HEK293 (cell line): ENCODE results near the gene DLK2.

Experiments used
- GLI4 ChIP-seq: fragments of 450-650 bp; formaldehyde crosslinking; IDR thresholded peaks from 2 replicates; pipeline ENCODE4 v1.5.1; 2016; ENCODE audit warnings: missing biosample characterization, missing genetic modification characterization
- KLF7 ChIP-seq: fragments of 450-650 bp; formaldehyde crosslinking; IDR thresholded peaks from 2 replicates; pipeline ENCODE4 v1.5.1; 2016; ENCODE audit warnings: missing biosample characterization, missing genetic modification characterization, borderline replicate concordance
- KLF8 ChIP-seq: fragments of 450-650 bp; formaldehyde crosslinking; IDR thresholded peaks from 2 replicates; pipeline ENCODE4 v1.5.1; 2016; ENCODE audit warnings: missing biosample characterization, missing genetic modification characterization
- MEIS1 ChIP-seq: sonication (generic); formaldehyde crosslinking; IDR thresholded peaks from 2 replicates; pipeline ENCODE4 v1.8.1; 2022; ENCODE audit warnings: missing genetic modification reagents, mild to moderate bottlenecking, borderline replicate concordance
- MYNN ChIP-seq: fragments of 450-650 bp; formaldehyde crosslinking; IDR thresholded peaks from 2 replicates; pipeline ENCODE4 v1.5.1; 2016; ENCODE audit warnings: missing biosample characterization, missing genetic modification characterization, borderline replicate concordance
- REPIN1 ChIP-seq: fragments of 450-650 bp; formaldehyde crosslinking; IDR thresholded peaks from 2 replicates; pipeline ENCODE4 v1.5.1; 2017; ENCODE audit warnings: missing biosample characterization, missing genetic modification characterization, low read depth
- WT1 ChIP-seq: fragments of 450-650 bp; formaldehyde crosslinking; IDR thresholded peaks from 2 replicates; pipeline ENCODE4 v1.5.1; 2016; ENCODE audit warnings: missing biosample characterization, missing genetic modification characterization
- ZBTB1 ChIP-seq: fragments of 450-650 bp; formaldehyde crosslinking; IDR thresholded peaks from 2 replicates; pipeline ENCODE4 v1.5.1; 2016; ENCODE audit warnings: missing biosample characterization, missing genetic modification characterization
- ZFP37 ChIP-seq: fragments of 450-650 bp; formaldehyde crosslinking; IDR thresholded peaks from 2 replicates; pipeline ENCODE4 v1.5.1; 2016; ENCODE audit warnings: missing biosample characterization, missing genetic modification characterization
- ZFP41 ChIP-seq: fragments of 450-650 bp; formaldehyde crosslinking; IDR thresholded peaks from 2 replicates; pipeline ENCODE4 v1.5.1; 2016; ENCODE audit warnings: missing biosample characterization, missing genetic modification characterization, borderline replicate concordance
- ZNF10 ChIP-seq: fragments of 450-650 bp; formaldehyde crosslinking; IDR thresholded peaks from 2 replicates; pipeline ENCODE4 v1.5.1; 2017; ENCODE audit warnings: missing biosample characterization, missing genetic modification characterization
- ZNF16 ChIP-seq: fragments of 450-650 bp; formaldehyde crosslinking; IDR thresholded peaks from 2 replicates; pipeline ENCODE4 v1.5.1; 2016; ENCODE audit warnings: low read depth, missing biosample characterization, missing genetic modification characterization
- ZNF324 ChIP-seq: fragments of 450-650 bp; formaldehyde crosslinking; IDR thresholded peaks from 2 replicates; pipeline ENCODE4 v1.5.1; 2016; ENCODE audit warnings: missing biosample characterization, missing genetic modification characterization
- ZNF544 ChIP-seq: fragments of 450-650 bp; formaldehyde crosslinking; IDR thresholded peaks from 2 replicates; pipeline ENCODE4 v1.5.0; 2017; ENCODE audit warnings: missing biosample characterization, missing genetic modification characterization
- ZNF561 ChIP-seq: fragments of 450-650 bp; IDR thresholded peaks from 2 replicates; pipeline ENCODE4 v1.5.1; 2018; ENCODE audit warnings: missing biosample characterization, missing genetic modification characterization, borderline replicate concordance
- ZNF660 ChIP-seq: fragments of 450-650 bp; IDR thresholded peaks from 2 replicates; pipeline ENCODE4 v1.5.1; 2018; ENCODE audit warnings: missing biosample characterization, mild to moderate bottlenecking, missing genetic modification characterization
- ZNF701 ChIP-seq: fragments of 450-650 bp; formaldehyde crosslinking; IDR thresholded peaks from 2 replicates; pipeline ENCODE4 v1.5.1; 2016; ENCODE audit warnings: missing biosample characterization, missing genetic modification characterization
- ZNF785 ChIP-seq: fragments of 450-650 bp; formaldehyde crosslinking; IDR thresholded peaks from 2 replicates; pipeline ENCODE4 v1.5.1; 2016; ENCODE audit warnings: missing biosample characterization, missing genetic modification characterization
- ZSCAN23 ChIP-seq: fragments of 450-650 bp; formaldehyde crosslinking; IDR thresholded peaks from 2 replicates; pipeline ENCODE4 v1.5.1; 2016; ENCODE audit warnings: missing biosample characterization, missing genetic modification characterization
- TF ChIP-seq, protein P1 (sequence below): fragments of 450-650 bp; formaldehyde crosslinking; IDR thresholded peaks from 2 replicates; pipeline ENCODE4 v1.5.1; 2016; ENCODE audit warnings: missing biosample characterization, missing genetic modification characterization
- TF ChIP-seq, protein P2 (sequence below): fragments of 450-650 bp; formaldehyde crosslinking; IDR thresholded peaks from 2 replicates; pipeline ENCODE4 v1.5.1; 2016; ENCODE audit warnings: missing biosample characterization, missing genetic modification characterization
- TF ChIP-seq, protein P3 (sequence below): fragments of 450-650 bp; formaldehyde crosslinking; IDR thresholded peaks from 2 replicates; pipeline ENCODE4 v1.5.1; 2016; ENCODE audit warnings: missing biosample characterization, missing genetic modification characterization
- TF ChIP-seq, protein P4 (sequence below): fragments of 450-650 bp; formaldehyde crosslinking; IDR thresholded peaks from 2 replicates; pipeline ENCODE4 v1.5.1; 2017; ENCODE audit warnings: missing biosample characterization, mild to moderate bottlenecking, missing genetic modification characterization, moderate library complexity
- TF ChIP-seq, protein P5 (sequence below): fragments of 450-650 bp; IDR thresholded peaks from 2 replicates; pipeline ENCODE4 v1.5.1; 2018; ENCODE audit warnings: missing biosample characterization, missing genetic modification characterization
- TF ChIP-seq, protein P6 (sequence below): fragments of 450-650 bp; formaldehyde crosslinking; IDR thresholded peaks from 2 replicates; pipeline ENCODE4 v1.5.1; 2017; ENCODE audit warnings: missing biosample characterization, missing genetic modification characterization

DLK2 gene

DNA sequence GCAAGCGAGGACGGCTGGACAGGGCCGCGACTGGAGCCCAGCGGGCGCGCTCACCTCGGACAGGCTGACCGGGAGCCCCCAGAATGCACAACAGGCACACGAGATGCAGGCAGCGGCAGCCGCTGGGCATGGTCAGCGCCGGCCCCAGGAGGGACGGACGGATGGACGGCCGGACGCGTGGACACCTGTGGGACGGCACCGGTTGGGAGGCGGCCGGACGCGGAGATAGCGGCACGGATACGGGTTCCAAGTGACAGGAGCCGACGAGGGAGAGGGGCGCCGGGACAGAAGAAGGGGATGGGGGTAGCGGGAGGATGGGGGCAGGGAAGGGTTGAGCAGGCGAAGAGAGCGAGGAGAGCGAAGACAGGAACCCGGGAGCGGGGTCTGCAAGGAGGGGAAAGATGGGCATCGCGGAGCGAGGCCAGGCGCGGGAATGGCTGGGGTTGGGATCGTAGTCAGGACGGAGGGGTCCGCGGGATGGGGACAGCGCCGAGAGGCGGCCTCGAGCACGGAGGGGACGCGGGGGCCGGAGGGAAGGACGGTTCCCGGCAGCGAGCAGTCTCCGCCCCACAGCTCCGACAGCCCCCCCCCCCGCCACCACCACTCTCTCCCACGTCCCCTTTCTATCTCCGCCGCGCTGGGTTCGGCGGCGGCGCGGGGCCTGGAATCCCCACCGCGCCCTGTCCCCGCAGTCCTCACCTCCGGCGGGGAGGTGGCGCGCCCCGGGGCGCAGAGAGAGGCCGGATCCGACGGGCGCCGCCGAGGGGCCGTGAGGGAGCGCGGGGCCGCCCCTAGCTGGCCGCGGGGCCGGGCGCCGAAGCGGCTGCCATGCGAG lies 435 bp downstream of the DLK2 start (continued):
- TF ChIP-seq, protein P1, sequence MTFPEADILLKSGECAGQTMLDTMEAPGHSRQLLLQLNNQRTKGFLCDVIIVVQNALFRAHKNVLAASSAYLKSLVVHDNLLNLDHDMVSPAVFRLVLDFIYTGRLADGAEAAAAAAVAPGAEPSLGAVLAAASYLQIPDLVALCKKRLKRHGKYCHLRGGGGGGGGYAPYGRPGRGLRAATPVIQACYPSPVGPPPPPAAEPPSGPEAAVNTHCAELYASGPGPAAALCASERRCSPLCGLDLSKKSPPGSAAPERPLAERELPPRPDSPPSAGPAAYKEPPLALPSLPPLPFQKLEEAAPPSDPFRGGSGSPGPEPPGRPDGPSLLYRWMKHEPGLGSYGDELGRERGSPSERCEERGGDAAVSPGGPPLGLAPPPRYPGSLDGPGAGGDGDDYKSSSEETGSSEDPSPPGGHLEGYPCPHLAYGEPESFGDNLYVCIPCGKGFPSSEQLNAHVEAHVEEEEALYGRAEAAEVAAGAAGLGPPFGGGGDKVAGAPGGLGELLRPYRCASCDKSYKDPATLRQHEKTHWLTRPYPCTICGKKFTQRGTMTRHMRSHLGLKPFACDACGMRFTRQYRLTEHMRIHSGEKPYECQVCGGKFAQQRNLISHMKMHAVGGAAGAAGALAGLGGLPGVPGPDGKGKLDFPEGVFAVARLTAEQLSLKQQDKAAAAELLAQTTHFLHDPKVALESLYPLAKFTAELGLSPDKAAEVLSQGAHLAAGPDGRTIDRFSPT (tag by site-specific recombination) = 0 out of 2 replicates have a peak, but pooled peaks have one; percentile 65
- TF ChIP-seq ZSCAN23 (no peak), ZFP41 (tag by site-specific recombination) (no peak), MYNN (tag by site-specific recombination) (no peak), WT1 (tag by site-specific recombination) (0 out of 2 replicates have a peak, but pooled peaks have one; percentile 11), ZFP37 (tag by site-specific recombination) (peak; percentile 95), KLF7 (no peak), ZNF16 (tag by site-specific recombination) (no peak), ZNF10 (no peak), REPIN1 (tag by site-specific recombination) (no peak), KLF8 (peak; percentile 35; the same call in 1 of the 2 replicates), GLI4 (no peak), ZNF561 (tag by site-specific recombination) (peak; percentile 38; the same call in 1 of the 2 replicates), MEIS1 (CRISPR knock-in tag) (no peak), ZNF701 (tag by site-specific recombination) (no peak), ZBTB1 (tag by site-specific recombination) (no peak), ZNF544 (tag by site-specific recombination) (no peak), ZNF660 (tag by site-specific recombination) (0 out of 2 replicates have a peak, but pooled peaks have one; percentile 71), ZNF785 (0 out of 2 replicates have a peak, but pooled peaks have one; percentile 12), ZNF324 (tag by site-specific recombination) (no peak)
- TF ChIP-seq, protein P2, sequence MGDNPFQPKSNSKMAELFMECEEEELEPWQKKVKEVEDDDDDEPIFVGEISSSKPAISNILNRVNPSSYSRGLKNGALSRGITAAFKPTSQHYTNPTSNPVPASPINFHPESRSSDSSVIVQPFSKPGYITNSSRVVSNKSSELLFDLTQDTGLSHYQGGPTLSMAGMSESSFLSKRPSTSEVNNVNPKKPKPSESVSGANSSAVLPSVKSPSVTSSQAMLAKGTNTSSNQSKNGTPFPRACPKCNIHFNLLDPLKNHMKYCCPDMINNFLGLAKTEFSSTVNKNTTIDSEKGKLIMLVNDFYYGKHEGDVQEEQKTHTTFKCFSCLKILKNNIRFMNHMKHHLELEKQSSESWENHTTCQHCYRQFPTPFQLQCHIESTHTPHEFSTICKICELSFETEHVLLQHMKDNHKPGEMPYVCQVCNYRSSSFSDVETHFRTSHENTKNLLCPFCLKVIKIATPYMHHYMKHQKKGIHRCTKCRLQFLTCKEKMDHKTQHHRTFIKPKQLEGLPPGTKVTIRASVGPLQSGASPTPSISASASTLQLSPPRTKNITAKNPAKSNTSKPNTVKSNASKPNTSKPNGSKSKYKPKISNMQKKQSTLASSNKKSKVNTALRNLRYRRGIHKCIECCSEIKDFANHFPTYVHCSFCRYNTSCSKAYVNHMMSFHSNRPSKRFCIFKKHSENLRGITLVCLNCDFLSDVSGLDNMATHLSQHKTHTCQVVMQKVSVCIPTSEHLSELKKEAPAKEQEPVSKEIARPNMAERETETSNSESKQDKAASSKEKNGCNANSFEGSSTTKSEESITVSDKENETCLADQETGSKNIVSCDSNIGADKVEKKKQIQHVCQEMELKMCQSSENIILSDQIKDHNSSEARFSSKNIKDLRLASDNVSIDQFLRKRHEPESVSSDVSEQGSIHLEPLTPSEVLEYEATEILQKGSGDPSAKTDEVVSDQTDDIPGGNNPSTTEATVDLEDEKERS = no peak
- TF ChIP-seq, protein P3, sequence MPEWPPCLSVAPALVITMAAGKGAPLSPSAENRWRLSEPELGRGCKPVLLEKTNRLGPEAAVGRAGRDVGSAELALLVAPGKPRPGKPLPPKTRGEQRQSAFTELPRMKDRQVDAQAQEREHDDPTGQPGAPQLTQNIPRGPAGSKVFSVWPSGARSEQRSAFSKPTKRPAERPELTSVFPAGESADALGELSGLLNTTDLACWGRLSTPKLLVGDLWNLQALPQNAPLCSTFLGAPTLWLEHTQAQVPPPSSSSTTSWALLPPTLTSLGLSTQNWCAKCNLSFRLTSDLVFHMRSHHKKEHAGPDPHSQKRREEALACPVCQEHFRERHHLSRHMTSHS (tag by site-specific recombination) = no peak
- TF ChIP-seq, protein P4, sequence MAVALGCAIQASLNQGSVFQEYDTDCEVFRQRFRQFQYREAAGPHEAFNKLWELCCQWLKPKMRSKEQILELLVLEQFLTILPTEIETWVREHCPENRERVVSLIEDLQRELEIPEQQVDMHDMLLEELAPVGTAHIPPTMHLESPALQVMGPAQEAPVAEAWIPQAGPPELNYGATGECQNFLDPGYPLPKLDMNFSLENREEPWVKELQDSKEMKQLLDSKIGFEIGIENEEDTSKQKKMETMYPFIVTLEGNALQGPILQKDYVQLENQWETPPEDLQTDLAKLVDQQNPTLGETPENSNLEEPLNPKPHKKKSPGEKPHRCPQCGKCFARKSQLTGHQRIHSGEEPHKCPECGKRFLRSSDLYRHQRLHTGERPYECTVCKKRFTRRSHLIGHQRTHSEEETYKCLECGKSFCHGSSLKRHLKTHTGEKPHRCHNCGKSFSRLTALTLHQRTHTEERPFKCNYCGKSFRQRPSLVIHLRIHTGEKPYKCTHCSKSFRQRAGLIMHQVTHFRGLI (tag by site-specific recombination) = no peak; the same call in 1 of the 2 replicates
- TF ChIP-seq, protein P5, sequence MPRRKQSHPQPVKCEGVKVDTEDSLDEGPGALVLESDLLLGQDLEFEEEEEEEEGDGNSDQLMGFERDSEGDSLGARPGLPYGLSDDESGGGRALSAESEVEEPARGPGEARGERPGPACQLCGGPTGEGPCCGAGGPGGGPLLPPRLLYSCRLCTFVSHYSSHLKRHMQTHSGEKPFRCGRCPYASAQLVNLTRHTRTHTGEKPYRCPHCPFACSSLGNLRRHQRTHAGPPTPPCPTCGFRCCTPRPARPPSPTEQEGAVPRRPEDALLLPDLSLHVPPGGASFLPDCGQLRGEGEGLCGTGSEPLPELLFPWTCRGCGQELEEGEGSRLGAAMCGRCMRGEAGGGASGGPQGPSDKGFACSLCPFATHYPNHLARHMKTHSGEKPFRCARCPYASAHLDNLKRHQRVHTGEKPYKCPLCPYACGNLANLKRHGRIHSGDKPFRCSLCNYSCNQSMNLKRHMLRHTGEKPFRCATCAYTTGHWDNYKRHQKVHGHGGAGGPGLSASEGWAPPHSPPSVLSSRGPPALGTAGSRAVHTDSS = no peak
- TF ChIP-seq, protein P6, sequence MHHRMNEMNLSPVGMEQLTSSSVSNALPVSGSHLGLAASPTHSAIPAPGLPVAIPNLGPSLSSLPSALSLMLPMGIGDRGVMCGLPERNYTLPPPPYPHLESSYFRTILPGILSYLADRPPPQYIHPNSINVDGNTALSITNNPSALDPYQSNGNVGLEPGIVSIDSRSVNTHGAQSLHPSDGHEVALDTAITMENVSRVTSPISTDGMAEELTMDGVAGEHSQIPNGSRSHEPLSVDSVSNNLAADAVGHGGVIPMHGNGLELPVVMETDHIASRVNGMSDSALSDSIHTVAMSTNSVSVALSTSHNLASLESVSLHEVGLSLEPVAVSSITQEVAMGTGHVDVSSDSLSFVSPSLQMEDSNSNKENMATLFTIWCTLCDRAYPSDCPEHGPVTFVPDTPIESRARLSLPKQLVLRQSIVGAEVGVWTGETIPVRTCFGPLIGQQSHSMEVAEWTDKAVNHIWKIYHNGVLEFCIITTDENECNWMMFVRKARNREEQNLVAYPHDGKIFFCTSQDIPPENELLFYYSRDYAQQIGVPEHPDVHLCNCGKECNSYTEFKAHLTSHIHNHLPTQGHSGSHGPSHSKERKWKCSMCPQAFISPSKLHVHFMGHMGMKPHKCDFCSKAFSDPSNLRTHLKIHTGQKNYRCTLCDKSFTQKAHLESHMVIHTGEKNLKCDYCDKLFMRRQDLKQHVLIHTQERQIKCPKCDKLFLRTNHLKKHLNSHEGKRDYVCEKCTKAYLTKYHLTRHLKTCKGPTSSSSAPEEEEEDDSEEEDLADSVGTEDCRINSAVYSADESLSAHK (tag by site-specific recombination) = 0 out of 2 replicates have a peak, but pooled peaks have one; percentile 4
